Measurements from ENCODE around the gene CD200R1L. TPM values are rescaled to one million over a fixed set of nuclear protein-coding genes. Genes with fewer than 3 reads are reported as not detected.

Gene CD200R1L
- polyA plus RNA-seq, 1 experiment = not detected

GRCh38 chr3:112815981-112816380, 30.7 kb downstream of the CD200R1L start:
- CTCF ChIA-PET = interaction anchor here (0.6 to 7.0 kb wide), 5 partner anchors 81 to 234 kb away, joined by 3 to 128 read pairs (median 24); partner anchors contain the start of gene CCDC80
- Histone ChIP-seq H3K27me3 (ENCODE audit: control insufficient read depth, insufficient read depth, low read length) (no peaks in the 10 kb centered on the region), H3K9me3 (ENCODE audit: control insufficient read depth, insufficient read depth, low read length) (no peaks in the 10 kb centered on the region), H3K4me3 (ENCODE audit: low read depth, low read length) (no peak overlapping the region), H3K27ac (ENCODE audit: low read depth, low read length) (no peak overlapping the region)
- DNase-seq (ENCODE audit: low read depth, low spot score) = peak; percentile 18
- TF ChIP-seq CTCF (IDR thresholded peaks at IDR 0.05; ENCODE audit: low read depth, low read length) = no peak
- POLR2A ChIA-PET = interaction anchor here (0.6 to 2.2 kb wide), 3 partner anchors 144 to 175 kb away, joined by 5 to 10 read pairs (median 9); partner anchors contain the start of gene CCDC80

- peak; percentile 60 for DNase-seq (ENCODE audit: low read depth, low spot score)
- peak; percentile 77 for TF ChIP-seq CTCF (IDR thresholded peaks at IDR 0.05; ENCODE audit: low read depth, low read length)
- Histone ChIP-seq H3K27ac (ENCODE audit: low read depth, low read length) (no peak overlapping the region), H3K9me3 (ENCODE audit: control insufficient read depth, insufficient read depth, low read length) (no peaks in the 10 kb centered on the region), H3K4me3 (ENCODE audit: low read depth, low read length) (no peak overlapping the region), H3K27me3 (ENCODE audit: control insufficient read depth, insufficient read depth, low read length) (no peaks in the 10 kb centered on the region)
- ChIA-PET CTCF (interaction anchor here (0.6 to 7.0 kb wide), 32 partner anchors 8 to 1044 kb away, joined by 3 to 128 read pairs (median 4); partner anchors contain the start of gene CCDC80), POLR2A (interaction anchor here (0.6 to 2.2 kb wide), 7 partner anchors 8 to 172 kb away, joined by 3 to 17 read pairs (median 4); no protein-coding TSS in a partner anchor)
Measured at GRCh38 chr3:112814266-112814665, 32.4 kb downstream of the CD200R1L start.

GRCh38 chr3:112813723-112814171, 32.9 kb downstream of the CD200R1L start:
- CTCF ChIA-PET = interaction anchor here (0.6 to 7.0 kb wide), 30 partner anchors 9 to 1044 kb away, joined by 3 to 128 read pairs (median 4); partner anchors contain the start of gene CCDC80

GRCh38 chr3:112813016-112813415, 33.6 kb downstream of the CD200R1L start:
- no peak for TF ChIP-seq CTCF (IDR thresholded peaks at IDR 0.05; ENCODE audit: low read depth, low read length)
- ChIA-PET POLR2A (interaction anchor here (1.1 to 1.7 kb wide), 4 partner anchors 9 to 170 kb away, joined by 4 to 17 read pairs (median 5); no protein-coding TSS in a partner anchor), CTCF (interaction anchor here (0.8 to 7.0 kb wide), 12 partner anchors 33 to 233 kb away, joined by 3 to 128 read pairs (median 10); partner anchors contain the start of gene CCDC80)
- DNase-seq (ENCODE audit: low read depth, low spot score) = no peak
- H3K9me3 ChIP-seq (ENCODE audit: control insufficient read depth, insufficient read depth, low read length) = no peaks in the 10 kb centered on the region
- H3K27ac ChIP-seq (ENCODE audit: low read depth, low read length) = no peak overlapping the region
- no peak overlapping the region for H3K4me3 ChIP-seq (ENCODE audit: low read depth, low read length)
- no peaks in the 10 kb centered on the region for H3K27me3 ChIP-seq (ENCODE audit: control insufficient read depth, insufficient read depth, low read length)

More at GRCh38 chr3:112813723-112814171, 32.9 kb downstream of the CD200R1L start:
- no peak for TF ChIP-seq CTCF (IDR thresholded peaks at IDR 0.05; ENCODE audit: low read depth, low read length)
- Histone ChIP-seq H3K27ac (ENCODE audit: low read depth, low read length) (peak overlapping the region; percentile 32), H3K9me3 (ENCODE audit: control insufficient read depth, insufficient read depth, low read length) (no peaks in the 10 kb centered on the region), H3K4me3 (ENCODE audit: low read depth, low read length) (no peak overlapping the region), H3K27me3 (ENCODE audit: control insufficient read depth, insufficient read depth, low read length) (no peaks in the 10 kb centered on the region)
- no peak for DNase-seq (ENCODE audit: low read depth, low spot score)
- POLR2A ChIA-PET = interaction anchor here (0.6 to 1.7 kb wide), 6 partner anchors 9 to 171 kb away, joined by 3 to 17 read pairs (median 4); no protein-coding TSS in a partner anchor
